GM19467 (cell line): ENCODE data around the gene BLNK.
"Not testable (repeated sequence)": the region's sequence is repeated elsewhere in the genome, so short reads cannot be mapped to it uniquely, and the experiment has no call there.

Source experiments
- ATAC-seq: cut with Tn5 transposase; IDR thresholded peaks from one replicate; pipeline ENCODE4 v1.9.1; 2021; ENCODE audit warnings: mild to moderate bottlenecking, moderate library complexity; ENCODE audit not compliant: unreplicated experiment

The BLNK gene

GRCh38 chr10:96229568-96230030 is 41.8 kb downstream of the BLNK start:
- ATAC-seq = no peak

- ATAC-seq = no peak
These were observed 42.9 kb downstream of the BLNK start for GRCh38 chr10:96228408-96228994.

- no peak for ATAC-seq
These were observed 44.2 kb downstream of the BLNK start for GRCh38 chr10:96227206-96227605.

GRCh38 chr10:96225119-96225518 is 46.2 kb downstream of the BLNK start:
- ATAC-seq = no peak

- ATAC-seq = no peak
These were observed 48.5 kb downstream of the BLNK start for GRCh38 chr10:96222908-96223307.

- no peak for ATAC-seq
These were observed 48.9 kb downstream of the BLNK start for GRCh38 chr10:96222441-96222840.

GRCh38 chr10:96218826-96219225 is 52.5 kb downstream of the BLNK start:
- no peak for ATAC-seq

GRCh38 chr10:96217711-96218110 is 53.7 kb downstream of the BLNK start:
- no peak for ATAC-seq

GRCh38 chr10:96216775-96217174 is 54.6 kb downstream of the BLNK start:
- no peak for ATAC-seq

- no peak for ATAC-seq
These were observed 58.5 kb downstream of the BLNK start for GRCh38 chr10:96212911-96213310.

GRCh38 chr10:96211764-96212163 is 59.6 kb downstream of the BLNK start:
- ATAC-seq = no peak

- ATAC-seq = no peak
These were observed 62.4 kb downstream of the BLNK start for GRCh38 chr10:96208946-96209345.

- ATAC-seq = no peak
These were observed 63.1 kb downstream of the BLNK start for GRCh38 chr10:96208271-96208670.

GRCh38 chr10:96205580-96205979 is 65.8 kb downstream of the BLNK start:
- ATAC-seq = no peak

GRCh38 chr10:96201525-96201924 is 69.8 kb downstream of the BLNK start:
- ATAC-seq = no peak

- not testable (repeated sequence) for ATAC-seq
These were observed 81.9 kb downstream of the BLNK start for GRCh38 chr10:96189505-96189904.

GRCh38 chr10:96188916-96189315 is 82.5 kb downstream of the BLNK start:
- no peak for ATAC-seq

- no peak for ATAC-seq
These were observed 82.9 kb downstream of the BLNK start for GRCh38 chr10:96188421-96188820.

GRCh38 chr10:96176985-96177384 is 94.4 kb downstream of the BLNK start:
- no peak for ATAC-seq

GRCh38 chr10:96172666-96173065 is 98.7 kb downstream of the BLNK start:
- ATAC-seq = no peak

GRCh38 chr10:96170230-96170629 is 101.1 kb downstream of the BLNK start:
- ATAC-seq = no peak

GRCh38 chr10:96168546-96168945 is 102.8 kb downstream of the BLNK start:
- ATAC-seq = no peak

- no peak for ATAC-seq
These were observed 105.6 kb downstream of the BLNK start for GRCh38 chr10:96165726-96166125.
